Endothelial cell of umbilical vein (primary cell): Measurements from ENCODE around the gene PROK2.

ENCODE experiments used
- FOS ChIP-seq: IDR thresholded peaks from 2 replicates; pipeline ENCODE4 v1.6.1; 2011; ENCODE audit warnings: mild to moderate bottlenecking, low read length, moderate library complexity, borderline replicate concordance; ENCODE audit not compliant: insufficient read depth
- GATA2 ChIP-seq: IDR thresholded peaks from 2 replicates; pipeline ENCODE4 v1.7.0; 2011; ENCODE audit warnings: low read depth, mild to moderate bottlenecking, moderate library complexity, mixed read lengths, low read length; ENCODE audit not compliant: insufficient read length, insufficient read depth
- JUN ChIP-seq: IDR thresholded peaks from 2 replicates; pipeline ENCODE4 v1.6.1; 2011; ENCODE audit warnings: borderline replicate concordance, low read depth; ENCODE audit not compliant: insufficient read length, insufficient read depth
- POLR2A ChIP-seq: IDR thresholded peaks from 2 replicates; pipeline ENCODE4 v1.6.1; 2012; ENCODE audit warnings: low read depth, mild to moderate bottlenecking, control low read depth, low read length
- POLR2AphosphoS5 ChIP-seq: IDR thresholded peaks from 2 replicates; pipeline ENCODE4 v1.6.1; 2012; ENCODE audit warnings: low read depth, mild to moderate bottlenecking, control low read depth, low read length, moderate library complexity; ENCODE audit not compliant: insufficient read depth
- TF ChIP-seq, protein P1 (sequence below), 2 donors: IDR thresholded peaks; 1 replicate in 1 of 2; 2 replicates in 1 of 2; pipeline ENCODE4 v1.5.1; 2011; ENCODE audit warnings: low read length in 2 of 2, mild to moderate bottlenecking in 2 of 2, moderate library complexity in 2 of 2, control low read depth in 1 of 2, inconsistent platforms in 1 of 2, low read depth in 1 of 2; ENCODE audit not compliant: insufficient read depth in 1 of 2; ENCODE audit errors: extremely low read depth in 1 of 2

GRCh38 chr3:71778353-71778752 is 6.6 kb downstream of the PROK2 start:
- TF ChIP-seq, protein P1, sequence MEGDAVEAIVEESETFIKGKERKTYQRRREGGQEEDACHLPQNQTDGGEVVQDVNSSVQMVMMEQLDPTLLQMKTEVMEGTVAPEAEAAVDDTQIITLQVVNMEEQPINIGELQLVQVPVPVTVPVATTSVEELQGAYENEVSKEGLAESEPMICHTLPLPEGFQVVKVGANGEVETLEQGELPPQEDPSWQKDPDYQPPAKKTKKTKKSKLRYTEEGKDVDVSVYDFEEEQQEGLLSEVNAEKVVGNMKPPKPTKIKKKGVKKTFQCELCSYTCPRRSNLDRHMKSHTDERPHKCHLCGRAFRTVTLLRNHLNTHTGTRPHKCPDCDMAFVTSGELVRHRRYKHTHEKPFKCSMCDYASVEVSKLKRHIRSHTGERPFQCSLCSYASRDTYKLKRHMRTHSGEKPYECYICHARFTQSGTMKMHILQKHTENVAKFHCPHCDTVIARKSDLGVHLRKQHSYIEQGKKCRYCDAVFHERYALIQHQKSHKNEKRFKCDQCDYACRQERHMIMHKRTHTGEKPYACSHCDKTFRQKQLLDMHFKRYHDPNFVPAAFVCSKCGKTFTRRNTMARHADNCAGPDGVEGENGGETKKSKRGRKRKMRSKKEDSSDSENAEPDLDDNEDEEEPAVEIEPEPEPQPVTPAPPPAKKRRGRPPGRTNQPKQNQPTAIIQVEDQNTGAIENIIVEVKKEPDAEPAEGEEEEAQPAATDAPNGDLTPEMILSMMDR (IDR thresholded peaks at IDR 0.05; ENCODE audit: extremely low read depth in 1 of 2, insufficient read depth in 1 of 2, low read depth in 1 of 2, low read length in 2 of 2): no peak
- TF ChIP-seq POLR2A: no peak
- no peak for TF ChIP-seq JUN
- TF ChIP-seq FOS: no peak
- TF ChIP-seq POLR2AphosphoS5: no peak
- TF ChIP-seq GATA2: no peak
